CD4-positive, alpha-beta T cell treated with Interleukin-15 for 4 hours (primary cell): ENCODE measurements around the gene FADS1.

ENCODE experiments used
- DNase-seq: peaks from one replicate; pipeline ENCODE4 v3.0.0-alpha.2; 2020; ENCODE audit warnings: low spot score

The FADS1 gene

DNA sequence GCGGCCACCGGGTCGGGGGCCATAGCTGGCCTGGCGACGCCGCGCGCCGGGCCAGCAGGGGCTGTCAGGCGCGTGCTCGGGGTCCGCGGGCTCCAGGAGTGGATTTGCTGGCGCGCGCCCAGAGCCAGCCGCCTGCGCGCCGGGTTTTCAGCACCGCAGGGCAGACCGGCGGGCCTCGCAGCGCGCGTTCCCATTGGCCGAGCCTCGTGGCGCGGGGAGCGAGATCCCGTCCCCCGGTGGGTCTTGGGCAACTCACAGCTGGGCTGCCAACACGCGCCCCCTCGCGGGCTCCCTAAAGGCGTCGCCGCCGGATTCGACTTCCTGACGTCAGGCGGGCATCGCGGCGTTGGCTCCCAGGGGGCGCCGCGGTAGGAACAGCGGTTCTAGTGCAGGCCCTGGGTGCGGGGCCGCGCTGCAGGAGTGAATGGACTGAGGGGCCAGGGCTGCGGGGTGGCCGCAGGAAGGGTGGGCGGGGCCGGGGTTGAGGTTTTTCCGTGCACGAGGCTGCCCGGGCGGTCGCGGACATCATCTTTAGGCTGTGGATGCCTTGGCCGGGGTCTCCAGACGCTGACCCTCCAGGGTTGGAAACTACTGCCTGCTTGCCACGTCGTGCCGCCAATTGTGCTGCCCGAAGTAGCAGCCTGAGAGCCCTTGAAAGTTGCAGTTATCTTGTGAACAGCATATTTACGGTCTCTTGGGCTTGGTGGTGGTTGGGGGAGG is at the start of gene FADS1:
Gene FADS1 (minus strand): TSS at position 268 of the 720 bp plus-strand sequence. CDS start 74 bp downstream, at position 194.
- DNase-seq = peak; percentile 63

DNA sequence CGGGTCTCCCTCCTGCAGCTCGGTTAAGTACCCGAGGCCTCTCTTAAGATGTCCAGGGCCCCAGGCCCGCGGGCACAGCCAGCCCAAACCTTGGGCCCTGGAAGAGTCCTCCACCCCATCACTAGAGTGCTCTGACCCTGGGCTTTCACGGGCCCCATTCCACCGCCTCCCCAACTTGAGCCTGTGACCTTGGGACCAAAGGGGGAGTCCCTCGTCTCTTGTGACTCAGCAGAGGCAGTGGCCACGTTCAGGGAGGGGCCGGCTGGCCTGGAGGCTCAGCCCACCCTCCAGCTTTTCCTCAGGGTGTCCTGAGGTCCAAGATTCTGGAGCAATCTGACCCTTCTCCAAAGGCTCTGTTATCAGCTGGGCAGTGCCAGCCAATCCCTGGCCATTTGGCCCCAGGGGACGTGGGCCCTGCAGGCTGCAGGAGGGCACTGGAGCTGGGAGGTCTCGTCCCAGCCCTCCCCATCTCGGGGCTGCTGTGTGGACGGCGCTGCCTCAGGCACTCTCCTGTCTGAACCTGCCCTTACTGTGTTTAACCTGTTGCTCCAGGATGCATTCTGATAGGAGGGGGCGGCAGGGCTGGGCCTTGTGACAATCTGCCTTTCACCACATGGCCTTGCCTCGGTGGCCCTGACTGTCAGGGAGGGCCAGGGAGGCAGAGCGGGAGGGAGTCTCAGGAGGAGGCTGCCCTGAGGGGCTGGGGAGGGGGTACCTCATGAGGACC is 49.6 kb upstream of the FADS1 start:
- DNase-seq = no peak

DNA sequence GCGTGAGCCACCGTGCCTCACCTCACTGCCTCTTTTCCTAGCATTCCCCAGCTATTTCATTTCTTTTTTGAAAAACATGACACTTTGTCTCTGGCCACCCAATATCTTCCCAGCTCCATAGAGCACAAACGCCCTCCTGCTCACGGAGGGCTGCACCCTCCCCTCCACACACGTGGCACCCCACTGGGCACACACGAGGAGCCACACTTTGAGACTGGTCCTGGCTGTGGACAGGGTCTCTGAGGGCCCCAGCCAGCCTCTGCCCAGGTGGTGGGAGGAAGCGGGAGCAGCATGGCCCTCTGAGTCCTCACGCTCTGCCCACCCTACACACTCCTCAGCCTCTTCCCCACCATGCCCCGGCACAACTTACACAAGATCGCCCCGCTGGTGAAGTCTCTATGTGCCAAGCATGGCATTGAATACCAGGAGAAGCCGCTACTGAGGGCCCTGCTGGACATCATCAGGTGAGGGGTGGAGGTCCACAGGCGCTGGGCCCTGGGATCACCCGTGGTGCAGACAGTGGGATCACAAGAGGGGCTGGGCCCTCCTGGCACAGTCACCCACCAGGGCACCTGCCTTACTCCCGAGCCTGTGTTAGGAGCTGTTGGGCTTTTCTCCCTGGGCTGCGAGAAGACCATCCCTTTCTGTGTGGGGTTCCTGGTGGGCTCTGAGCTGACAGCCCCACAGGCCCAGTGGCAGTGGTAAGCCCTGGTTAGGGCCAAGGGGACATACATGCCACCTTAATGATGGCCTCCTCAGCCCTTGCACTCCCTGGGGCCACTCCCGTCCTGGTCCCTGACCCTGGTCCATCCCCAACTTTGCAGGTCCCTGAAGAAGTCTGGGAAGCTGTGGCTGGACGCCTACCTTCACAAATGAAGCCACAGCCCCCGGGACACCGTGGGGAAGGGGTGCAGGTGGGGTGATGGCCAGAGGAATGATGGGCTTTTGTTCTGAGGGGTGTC is 48.3 kb upstream of the FADS1 start:
- no peak for DNase-seq

DNA sequence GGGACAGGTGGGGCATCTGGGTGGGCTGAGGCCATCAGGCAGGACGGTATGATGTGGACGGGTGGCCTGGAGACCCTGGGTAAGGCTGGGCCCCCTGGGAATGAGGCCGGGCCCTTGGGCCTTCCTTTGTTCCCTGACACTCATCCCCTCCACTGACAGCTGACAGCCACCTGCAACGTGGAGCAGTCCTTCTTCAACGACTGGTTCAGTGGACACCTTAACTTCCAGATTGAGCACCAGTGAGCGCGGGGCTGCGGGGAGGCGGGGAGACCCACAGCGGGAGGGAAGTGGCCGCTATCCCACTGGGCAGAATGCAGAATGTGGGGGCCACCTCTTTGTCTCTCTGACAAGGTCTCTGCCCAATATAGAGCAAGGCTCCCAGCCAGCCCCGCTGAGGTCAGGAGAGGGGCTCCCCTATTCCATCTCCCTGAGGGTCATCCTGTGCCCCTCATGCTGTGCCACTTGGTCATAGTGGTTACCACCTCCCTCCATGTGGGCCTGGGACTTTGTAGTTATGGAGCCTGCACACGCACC is 46.8 kb upstream of the FADS1 start:
- no peak for DNase-seq

DNA sequence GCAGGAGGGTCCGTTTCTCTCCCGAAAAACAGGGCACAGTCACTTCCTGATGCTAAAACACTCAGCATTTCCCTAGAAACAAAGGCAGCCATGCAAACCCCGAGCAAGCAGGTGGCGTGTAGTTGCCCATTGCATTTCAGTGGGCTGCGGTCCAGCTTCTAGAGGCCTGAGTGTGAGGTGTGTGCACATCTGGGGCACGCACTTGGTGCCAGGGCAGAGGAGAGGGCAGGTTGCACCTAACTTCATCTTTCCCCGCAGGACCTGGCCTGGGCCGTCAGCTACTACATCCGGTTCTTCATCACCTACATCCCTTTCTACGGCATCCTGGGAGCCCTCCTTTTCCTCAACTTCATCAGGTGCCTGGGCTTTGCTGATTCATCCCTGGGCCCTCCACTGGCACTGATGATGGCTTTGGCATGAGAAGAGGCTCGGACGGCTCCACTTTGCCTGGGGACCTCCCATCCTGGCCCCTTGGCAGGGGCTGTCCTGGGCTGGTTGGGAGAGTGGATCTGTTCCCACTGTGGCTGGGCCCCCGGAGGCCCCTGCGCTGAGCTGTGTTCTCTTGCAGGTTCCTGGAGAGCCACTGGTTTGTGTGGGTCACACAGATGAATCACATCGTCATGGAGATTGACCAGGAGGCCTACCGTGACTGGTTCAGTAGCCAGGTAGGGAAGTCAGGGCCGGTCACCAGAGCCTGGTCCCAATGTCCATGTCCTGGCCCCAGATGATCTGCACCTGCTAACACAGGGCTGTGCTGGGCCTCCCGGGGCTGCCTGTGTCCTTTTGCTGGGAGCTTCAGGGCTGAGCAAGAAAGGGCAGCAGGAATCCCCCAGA is 46.1 kb upstream of the FADS1 start:
- no peak for DNase-seq

DNA sequence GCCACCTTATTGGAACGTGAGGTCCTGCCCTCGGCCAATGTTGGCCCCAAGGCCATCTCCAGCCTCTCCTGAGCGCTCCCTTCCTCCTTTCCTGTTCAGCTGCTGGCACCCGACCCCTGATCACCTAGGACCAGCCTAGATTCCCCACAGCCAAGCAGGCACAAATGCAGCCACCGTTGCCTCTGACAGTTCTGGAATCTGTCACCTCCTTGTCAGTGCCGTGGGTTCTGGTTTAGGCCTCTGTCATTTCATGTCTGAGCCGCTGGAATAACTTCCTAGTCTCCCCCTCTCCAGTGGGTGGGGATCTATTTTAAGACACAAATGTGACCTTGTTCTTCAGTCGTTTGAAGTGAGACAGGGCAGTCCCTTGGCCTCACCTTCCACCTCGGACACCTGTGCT is 44.8 kb upstream of the FADS1 start:
- DNase-seq = no peak

DNA sequence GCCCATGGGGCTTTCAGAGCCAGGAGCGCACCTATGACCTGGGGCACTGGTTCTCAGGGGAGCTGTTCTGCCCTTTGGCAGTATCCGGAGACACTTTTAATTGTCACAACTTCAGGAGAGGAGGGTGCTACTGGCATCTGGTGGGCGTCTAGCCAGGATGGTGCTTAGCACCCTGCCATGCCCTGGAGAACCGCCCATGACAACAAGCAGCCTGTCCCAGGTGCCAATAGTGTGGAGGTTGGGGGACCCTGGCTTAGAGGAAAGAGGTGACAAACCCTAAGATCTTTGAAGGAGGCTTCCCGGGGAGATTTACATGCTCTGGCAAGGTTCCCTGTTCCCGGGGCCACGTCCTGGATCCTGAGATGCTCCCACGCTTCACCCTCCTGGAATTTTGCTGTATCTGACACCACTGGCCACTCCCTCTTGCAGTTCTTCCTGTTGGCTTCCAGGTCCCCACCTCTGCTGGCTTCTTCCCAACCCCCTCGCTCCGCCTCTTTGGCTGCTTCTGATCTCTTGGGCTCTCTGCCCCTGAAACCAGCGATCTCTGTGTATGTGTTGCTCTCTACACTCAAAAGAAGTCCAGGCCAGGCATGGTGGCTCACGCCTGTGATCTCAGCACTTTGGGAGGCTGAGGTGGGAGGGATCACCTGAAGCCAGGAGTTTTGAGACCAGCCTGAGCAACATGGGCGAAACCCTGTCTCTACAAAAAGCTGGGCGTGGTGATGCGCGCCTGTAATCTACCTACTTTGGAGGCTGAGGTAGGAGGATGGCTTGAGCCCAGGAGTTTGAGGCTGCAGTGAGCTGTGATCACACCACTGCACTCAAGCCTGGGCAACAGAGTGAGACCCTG is 43.5 kb upstream of the FADS1 start:
- no peak for DNase-seq

DNA sequence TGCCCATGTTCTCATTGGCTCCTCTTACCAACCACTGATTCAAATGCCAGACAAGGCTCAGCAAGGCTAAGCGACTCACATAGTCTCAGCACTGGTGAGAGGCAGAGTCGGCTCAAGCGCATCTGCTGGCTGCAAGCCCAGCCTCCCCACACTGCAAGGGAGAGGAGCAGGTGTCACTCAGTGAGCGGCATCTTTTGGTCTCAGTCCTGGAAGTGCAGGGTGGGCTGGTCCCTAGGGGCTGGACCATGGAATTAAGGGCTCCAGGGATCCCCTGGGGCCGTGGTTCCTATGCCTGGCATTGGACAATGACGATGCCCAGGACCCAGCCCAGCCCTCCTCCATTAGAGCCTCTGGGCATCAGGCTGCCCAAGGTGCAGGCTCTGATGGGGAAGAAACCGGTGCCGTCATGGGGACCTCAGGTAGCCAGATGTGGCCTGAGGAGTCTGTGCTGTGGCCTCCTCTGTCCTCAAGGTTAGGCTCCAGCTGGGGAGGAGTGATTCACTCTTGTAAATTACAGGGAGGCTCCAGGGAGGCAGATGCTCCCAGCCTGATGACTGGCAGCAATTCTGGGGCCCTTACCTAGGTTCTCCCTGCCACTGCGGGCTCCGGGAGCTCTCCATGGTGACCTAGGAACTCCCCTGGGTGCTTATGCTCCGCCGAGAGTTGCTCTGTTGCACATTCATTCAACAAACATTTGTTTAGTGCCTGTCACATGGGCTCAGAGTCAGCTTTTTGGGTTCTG is 39.3 kb upstream of the FADS1 start:
- DNase-seq = no peak

DNA sequence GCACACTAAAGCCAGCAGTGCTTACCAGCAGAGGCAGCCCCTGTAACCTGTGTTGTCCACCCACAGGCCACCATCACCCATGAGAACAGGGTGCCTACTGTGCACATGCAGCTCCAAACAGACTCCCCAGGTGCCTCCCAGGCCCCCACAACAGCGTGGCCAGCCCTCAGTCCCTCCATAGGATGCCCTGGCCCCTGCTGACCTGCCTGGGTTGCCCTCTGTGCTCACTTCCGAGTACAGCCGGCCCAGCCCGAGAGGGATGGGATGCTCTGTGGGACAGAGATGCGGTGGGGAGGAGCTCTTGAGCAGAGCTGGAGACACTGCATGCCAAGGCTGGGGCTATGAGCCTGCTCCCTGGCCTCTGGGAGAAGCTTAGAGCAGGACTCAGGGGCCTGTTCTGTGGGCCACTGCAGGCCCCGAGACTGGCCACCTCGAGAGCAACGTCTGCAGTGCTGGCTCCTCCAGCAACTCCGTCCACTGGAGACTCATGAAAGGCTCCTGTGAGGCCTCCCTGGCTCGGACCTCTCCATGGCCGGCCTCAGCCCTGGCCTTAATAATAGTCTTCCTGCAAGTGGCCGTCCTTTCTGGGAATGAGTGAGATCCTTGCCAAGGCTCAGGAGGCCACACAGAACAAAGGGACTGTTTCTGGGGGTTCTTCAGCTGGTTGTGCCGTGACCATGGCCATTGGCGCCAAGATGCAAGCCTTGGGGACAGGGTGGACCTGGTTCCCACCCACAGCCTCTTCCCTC is 38.3 kb upstream of the FADS1 start:
- DNase-seq = no peak

DNA sequence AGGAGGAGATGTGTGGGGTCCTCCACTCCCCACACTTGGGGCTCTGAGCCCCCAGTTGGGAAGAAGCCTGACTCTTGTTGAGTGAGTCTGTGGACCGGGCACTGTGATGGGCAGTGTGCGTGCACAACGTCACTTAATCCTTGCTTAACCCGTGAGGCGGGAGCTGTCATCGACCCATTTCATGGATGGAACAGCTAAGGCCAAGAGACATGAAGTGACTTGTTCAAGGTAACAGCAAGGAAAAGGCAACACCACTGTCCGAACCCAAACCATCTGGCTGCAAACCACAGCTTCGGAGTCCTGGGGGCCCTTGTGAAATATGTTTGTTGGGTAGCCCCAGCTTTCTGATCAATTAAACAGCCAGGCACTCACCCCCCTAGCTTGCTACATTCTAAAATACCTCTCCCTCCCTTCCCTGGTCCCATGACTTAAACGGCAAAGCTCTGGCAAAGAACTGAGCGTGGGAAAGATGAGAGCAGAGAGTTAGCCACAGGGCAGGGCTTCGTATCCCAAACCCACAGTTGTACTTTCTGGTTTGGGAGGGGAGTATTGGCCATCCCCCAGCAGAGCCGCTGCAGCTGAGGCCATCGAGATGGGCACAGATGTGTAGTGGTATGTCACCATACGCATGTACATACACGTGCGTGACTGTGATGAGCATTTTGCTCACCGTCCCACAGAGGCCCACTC is 37.5 kb upstream of the FADS1 start:
- no peak for DNase-seq

DNA sequence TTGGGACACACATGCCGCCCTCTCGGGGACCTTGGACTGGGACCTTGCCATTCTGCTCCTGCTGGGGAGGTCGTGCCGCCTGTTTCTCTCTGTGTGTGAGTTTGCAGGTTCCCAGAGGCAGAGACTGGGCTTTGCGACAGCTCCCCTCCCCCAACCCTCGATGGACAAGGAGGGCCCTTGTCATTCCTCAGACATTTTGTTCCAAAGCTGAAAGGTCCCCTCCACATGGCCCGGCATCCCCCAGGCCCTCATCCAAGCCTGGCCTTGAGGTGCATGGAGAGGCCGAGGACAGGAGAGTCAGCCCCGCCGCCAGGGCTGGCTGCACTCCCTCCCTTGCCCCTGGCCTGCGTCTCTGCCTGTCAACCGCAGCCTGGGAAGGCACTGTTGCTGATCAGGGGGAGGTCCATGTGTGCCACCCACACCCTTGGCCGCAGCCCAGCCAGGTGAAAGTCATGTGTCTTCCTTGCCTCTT is 36.9 kb upstream of the FADS1 start:
- no peak for DNase-seq

DNA sequence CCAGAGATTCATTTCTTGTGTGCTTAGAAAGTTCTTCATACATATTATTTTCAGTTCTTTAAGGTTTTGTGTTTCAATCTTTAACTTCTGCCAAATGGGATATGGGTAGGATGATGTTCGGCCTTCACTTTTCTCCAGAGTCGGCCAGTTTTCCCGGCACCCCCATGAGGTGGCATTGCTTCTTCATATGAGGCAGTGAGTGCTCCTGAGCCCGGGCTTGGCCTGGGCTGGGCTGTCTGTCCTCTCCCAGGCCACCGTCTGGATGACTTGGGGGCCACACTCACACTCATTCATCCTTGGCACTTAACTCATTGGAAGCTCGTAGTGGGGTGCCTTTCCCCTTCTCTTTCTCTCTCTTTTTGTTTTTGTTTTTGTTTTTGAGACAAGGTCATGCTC is 35.1 kb upstream of the FADS1 start:
- no peak for DNase-seq

DNA sequence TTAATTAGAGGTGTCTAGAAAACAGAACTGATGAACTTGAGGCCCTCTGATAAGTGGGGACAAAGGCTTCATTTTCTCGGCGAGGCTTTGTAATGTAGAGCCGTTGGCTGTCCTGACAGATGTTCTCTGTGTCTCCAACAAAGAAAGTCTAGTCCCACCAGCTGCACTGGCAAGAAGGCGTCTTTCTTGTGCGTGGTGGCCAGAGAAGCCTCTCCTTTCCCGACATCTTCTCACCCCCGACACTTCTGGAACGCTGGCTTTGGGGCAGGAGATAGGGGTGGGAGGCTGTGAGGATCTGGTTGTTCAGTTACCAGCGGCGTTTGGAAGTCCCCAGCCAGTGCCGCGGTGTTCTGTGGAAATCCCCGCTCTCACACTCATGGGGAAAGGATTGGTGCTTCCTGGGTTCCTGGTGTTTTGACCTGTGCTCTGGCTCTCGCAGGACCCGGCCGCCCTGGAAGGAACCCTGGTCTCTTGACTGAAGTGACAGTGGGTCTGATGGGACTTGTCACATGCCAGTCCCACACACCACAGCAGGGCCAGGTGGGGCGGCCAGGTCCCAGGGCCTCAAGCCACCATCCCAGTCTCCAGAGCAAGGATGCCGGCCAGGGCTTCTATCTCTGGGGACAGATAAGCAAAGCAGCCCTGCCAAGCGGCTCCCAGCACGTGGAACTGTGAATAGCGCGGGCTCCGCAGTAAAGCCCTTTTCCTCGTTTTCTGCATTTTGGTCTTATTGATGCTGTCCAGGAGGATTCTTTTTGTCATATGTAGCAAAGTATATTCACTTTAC is 34.5 kb upstream of the FADS1 start:
- DNase-seq = no peak

DNA sequence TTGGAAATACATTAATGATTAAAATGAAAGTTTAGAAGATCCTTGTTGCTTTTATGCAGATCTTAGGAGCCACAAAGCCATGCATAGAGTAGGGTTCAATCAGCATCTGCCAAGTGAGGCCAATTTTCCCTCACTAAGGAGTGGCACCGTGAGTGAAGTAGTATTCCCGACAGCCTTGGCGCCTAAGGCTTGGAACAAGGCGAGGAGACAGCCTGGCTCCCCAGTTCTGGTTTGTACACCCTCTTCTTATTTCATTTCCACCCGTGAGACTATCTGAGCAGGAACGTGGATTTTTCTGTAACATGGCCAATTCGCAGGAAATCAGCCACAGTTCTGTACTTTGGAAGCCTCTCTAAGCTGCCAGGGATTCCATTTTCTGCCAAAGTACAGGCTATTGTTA is 33.9 kb upstream of the FADS1 start:
- DNase-seq = no peak

DNA sequence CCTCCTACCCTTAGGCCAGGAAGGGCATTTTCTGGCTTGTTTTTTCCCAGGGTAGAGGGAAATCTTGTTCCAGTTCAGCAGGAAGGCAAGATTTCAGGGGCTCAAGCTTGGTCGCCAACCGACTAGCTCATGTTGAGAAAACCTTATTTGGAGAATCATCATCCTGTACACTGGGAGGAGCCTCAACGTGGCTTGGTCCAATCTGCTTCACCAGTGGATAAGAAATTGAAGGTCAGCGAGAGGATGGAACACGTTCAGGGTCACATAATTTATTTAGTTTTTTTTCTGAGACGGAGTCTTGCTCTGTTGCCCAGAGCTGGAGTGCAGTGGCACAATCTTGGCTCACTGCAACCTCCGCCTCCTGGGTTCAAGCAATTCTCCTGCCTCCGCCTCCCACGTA is 31.8 kb upstream of the FADS1 start:
- DNase-seq = no peak

DNA sequence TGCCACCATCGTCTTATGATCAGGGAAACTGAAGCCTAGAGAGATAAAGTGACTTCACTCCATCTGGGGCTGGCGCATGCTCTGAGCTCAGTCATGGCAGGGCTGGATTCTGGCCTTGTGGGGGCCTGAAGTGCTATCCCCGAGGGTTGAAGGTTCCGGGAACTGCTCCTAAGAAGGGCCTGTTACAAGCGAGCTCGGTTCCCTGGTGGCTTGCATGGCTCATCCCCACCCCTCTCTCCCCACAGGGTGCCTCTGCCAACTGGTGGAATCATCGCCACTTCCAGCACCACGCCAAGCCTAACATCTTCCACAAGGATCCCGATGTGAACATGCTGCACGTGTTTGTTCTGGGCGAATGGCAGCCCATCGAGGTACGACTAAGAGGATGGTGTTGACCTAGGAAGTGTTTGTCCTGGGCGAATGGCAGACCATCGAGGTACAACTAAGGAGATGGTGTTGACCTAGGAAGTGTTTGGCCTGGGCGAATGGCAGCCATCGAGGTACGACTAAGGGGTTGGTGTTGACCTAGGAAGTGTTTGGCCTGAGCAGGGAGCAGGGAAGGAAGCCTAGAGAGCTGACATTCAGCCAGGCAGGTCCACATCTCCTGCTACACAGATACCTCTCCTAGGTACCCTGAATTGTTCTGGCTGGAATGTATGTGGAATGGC is 31.2 kb upstream of the FADS1 start:
- DNase-seq = no peak
